CD14-positive monocyte (primary cell): ENCODE measurements around the gene CDKAL1. TPM values are rescaled to one million over a fixed set of nuclear protein-coding genes. Genes with fewer than 3 reads are reported as not detected.

Source experiments
- DNase-seq, 3 donors: peaks; one replicate each; pipeline ENCODE4 v3.0.0-alpha.2; 2011 to 2022
- H2AFZ ChIP-seq: 2 replicates; pipeline ENCODE4 v1.6.0; 2012; ENCODE audit warnings: mild to moderate bottlenecking, low read depth, low read length, inconsistent platforms; ENCODE audit not compliant: insufficient read depth, poor library complexity, severe bottlenecking
- H3K27ac ChIP-seq, 2 donors: 1 replicate in 1 of 2; 2 replicates in 1 of 2; pipeline ENCODE4 v1.5.1; 2012 to 2013; ENCODE audit warnings: low read length in 2 of 2, control low read depth in 1 of 2, inconsistent platforms in 1 of 2, low read depth in 1 of 2, mild to moderate bottlenecking in 1 of 2
- H3K27me3 ChIP-seq, 2 donors: one replicate each; pipeline versions ENCODE4 v1.6.0 to v1.6.1; 2011 to 2013; ENCODE audit warnings: low read length in 2 of 2; ENCODE audit not compliant: control insufficient read depth in 2 of 2, insufficient read depth in 2 of 2
- H3K36me3 ChIP-seq, 2 donors: replicated peaks in 1 of 2; 1 replicate in 1 of 2; 2 replicates in 1 of 2; pipeline versions ENCODE4 v1.5.1 to v1.6.1; 2012 to 2013; ENCODE audit warnings: low read length in 2 of 2, control low read depth in 1 of 2, inconsistent platforms in 1 of 2, mild to moderate bottlenecking in 1 of 2; ENCODE audit not compliant: insufficient read depth in 2 of 2, control insufficient read depth in 1 of 2
- H3K4me1 ChIP-seq, 2 donors: 1 replicate in 1 of 2; 2 replicates in 1 of 2; pipeline versions ENCODE4 v1.5.1 to v1.6.1; 2012 to 2013; ENCODE audit warnings: low read length in 2 of 2, control low read depth in 1 of 2, inconsistent platforms in 1 of 2, mild to moderate bottlenecking in 1 of 2, moderate library complexity in 1 of 2; ENCODE audit not compliant: insufficient read depth in 2 of 2, control insufficient read depth in 1 of 2
- H3K4me2 ChIP-seq: replicated peaks from 2 replicates; pipeline ENCODE3; 2012; ENCODE audit warnings: low read length, moderate library complexity, mild to moderate bottlenecking; ENCODE audit not compliant: poor library complexity, severe bottlenecking; ENCODE audit errors: extremely low read depth
- H3K4me3 ChIP-seq, 3 experiments: fragments of 200-600 bp in 1 of 3; sonication (generic) in 1 of 3; replicated peaks in 1 of 3; 1 replicate in 2 of 3; 2 replicates in 1 of 3; pipeline ENCODE4 v1.5.1; 2011 to 2013; ENCODE audit warnings: low read length in 3 of 3, mild to moderate bottlenecking in 3 of 3, control low read depth in 2 of 3, low read depth in 2 of 3, inconsistent platforms in 1 of 3, moderate library complexity in 1 of 3
- H3K79me2 ChIP-seq: 2 replicates; pipeline ENCODE4 v1.6.0; 2012; ENCODE audit warnings: mild to moderate bottlenecking, control low read depth, inconsistent platforms, low read length, moderate library complexity; ENCODE audit not compliant: insufficient read depth
- H3K9ac ChIP-seq: 2 replicates; pipeline ENCODE4 v1.6.0; 2017; ENCODE audit warnings: low read length, mild to moderate bottlenecking; ENCODE audit not compliant: insufficient read depth, poor library complexity, severe bottlenecking
- H3K9me3 ChIP-seq, 2 donors: replicated peaks in 1 of 2; 1 replicate in 1 of 2; 2 replicates in 1 of 2; pipeline versions ENCODE4 v1.5.1 to v1.6.1; 2012 to 2013; ENCODE audit warnings: low read length in 2 of 2, control low read depth in 1 of 2; ENCODE audit not compliant: control insufficient read depth in 1 of 2, insufficient read depth in 1 of 2
- H4K20me1 ChIP-seq: 2 replicates; pipeline ENCODE4 v1.6.0; 2012; ENCODE audit warnings: mild to moderate bottlenecking, low read length, control low read depth, moderate library complexity; ENCODE audit not compliant: insufficient read depth
- H3K27ac Mint-ChIP-seq, 7 donors: one replicate each; pipeline ENCODE4 v1.8.0; 2020; ENCODE audit warnings: mild to moderate bottlenecking in 7 of 7, mixed read lengths in 7 of 7, moderate library complexity in 6 of 7, inconsistent platforms in 2 of 7
- H3K27me3 Mint-ChIP-seq, 3 donors: one replicate each; pipeline ENCODE4 v1.8.0; 2021 to 2022; ENCODE audit warnings: low read depth in 3 of 3, mild to moderate bottlenecking in 3 of 3, mixed read lengths in 3 of 3, moderate library complexity in 3 of 3, inconsistent platforms in 1 of 3
- H3K36me3 Mint-ChIP-seq, 2 donors: one replicate each; pipeline ENCODE4 v1.8.0; 2020; ENCODE audit warnings: mixed read lengths in 2 of 2, inconsistent platforms in 1 of 2, mild to moderate bottlenecking in 1 of 2
- H3K4me1 Mint-ChIP-seq: one replicate; pipeline ENCODE4 v1.8.0; 2020; ENCODE audit warnings: mild to moderate bottlenecking, mixed read lengths
- H3K4me3 Mint-ChIP-seq, 2 donors: one replicate each; pipeline ENCODE4 v1.8.0; 2020; ENCODE audit warnings: mild to moderate bottlenecking in 2 of 2, mixed read lengths in 2 of 2, moderate library complexity in 1 of 2
- H3K9me3 Mint-ChIP-seq, 7 donors: one replicate each; pipeline ENCODE4 v1.8.0; 2020 to 2022; ENCODE audit warnings: mixed read lengths in 7 of 7, mild to moderate bottlenecking in 6 of 7, moderate library complexity in 6 of 7, inconsistent platforms in 2 of 7
- WGBS: methylation state at CpG from one replicate; pipeline ENCODE4 v1.1.5; 2013; ENCODE audit warnings: missing lambda C conversion rate; ENCODE audit not compliant: insufficient coverage; 5-methylcytosine and 5-hydroxymethylcytosine counted together
- intact Hi-C, 2 donors: fragments of 100-400 bp; cut with micrococcal nuclease; formaldehyde crosslinking; loops; one replicate each; pipeline versions ENCODE4 v1.15.0 to v1.15.1; 2023
- polyA plus RNA-seq, 3 donors: library from polyadenylated mRNA; depleted of rRNA in 1 of 3; unstranded in 2 of 3; stranded (reverse) in 1 of 3; fragments of 300-500 nt in 2 of 3; fragments of >200 nt in 1 of 3; fragmentation: Illumina TruSeq in 2 of 3; gene quantifications; 1 replicate in 2 of 3; 2 replicates in 1 of 3; pipeline ENCODE4 v1.2.3, GENCODE V29; 2012 to 2021
- TF ChIP-seq, protein P1 (sequence below): fragments of 200-600 bp; IDR thresholded peaks from one replicate; pipeline ENCODE4 v1.8.0; 2022; ENCODE audit warnings: antibody characterized with exemption, mild to moderate bottlenecking

Gene CDKAL1
- polyA plus RNA-seq, 3 donors, result 3.2 to 12.4 (median 8.3) TPM

DNA sequence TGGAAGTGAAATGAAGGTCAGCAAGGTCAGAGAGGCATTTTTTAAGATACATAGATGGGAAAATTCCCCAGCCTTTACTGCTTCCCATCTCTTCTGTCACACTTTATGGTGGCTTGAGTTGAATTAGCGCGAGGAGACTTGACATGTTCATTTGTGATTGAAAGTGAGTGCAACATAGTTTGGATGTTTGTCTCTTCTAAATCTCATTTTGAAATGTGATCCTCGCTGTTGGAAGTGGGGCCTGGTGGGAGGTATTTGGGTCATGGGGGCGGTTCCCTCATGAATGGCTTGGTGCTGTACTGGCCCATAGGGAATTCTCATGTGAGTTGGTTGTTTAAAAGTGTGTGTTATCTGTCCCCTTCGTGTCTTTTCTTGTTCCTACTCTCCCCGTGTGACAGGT, 237.2 kb downstream of the CDKAL1 start:
- intact Hi-C loops, result no loop called here
- no peaks in the 10 kb centered on the region for H3K9me3 Mint-ChIP-seq
- no peak overlapping the region for H2AFZ ChIP-seq
- no peaks in the 10 kb centered on the region for H3K9me3 ChIP-seq
- no peak overlapping the region for H3K9ac ChIP-seq
- no peak overlapping the region for H3K4me3 ChIP-seq
- DNase-seq, result no peak
- H3K36me3 ChIP-seq, result peaks cover 0 to 3% of the 10 kb centered on the region in 2 donors
- no peak overlapping the region for H3K27ac ChIP-seq
- 100% methylated on average over 2 of the region's 6 CpGs for WGBS
- peaks cover 9 to 17% of the 10 kb centered on the region in 2 donors for H3K36me3 Mint-ChIP-seq
- no peaks in the 10 kb centered on the region for H3K27me3 Mint-ChIP-seq
- H3K79me2 ChIP-seq, result no peaks in the 10 kb centered on the region
- no peaks in the 10 kb centered on the region for H4K20me1 ChIP-seq
- H3K4me1 ChIP-seq, result no peaks in the 10 kb centered on the region
- H3K27me3 ChIP-seq, result no peaks in the 10 kb centered on the region
- no peak overlapping the region for H3K4me3 Mint-ChIP-seq
- no peak overlapping the region for H3K27ac Mint-ChIP-seq
- H3K4me2 ChIP-seq, result no peak overlapping the region
- TF ChIP-seq, protein P1, sequence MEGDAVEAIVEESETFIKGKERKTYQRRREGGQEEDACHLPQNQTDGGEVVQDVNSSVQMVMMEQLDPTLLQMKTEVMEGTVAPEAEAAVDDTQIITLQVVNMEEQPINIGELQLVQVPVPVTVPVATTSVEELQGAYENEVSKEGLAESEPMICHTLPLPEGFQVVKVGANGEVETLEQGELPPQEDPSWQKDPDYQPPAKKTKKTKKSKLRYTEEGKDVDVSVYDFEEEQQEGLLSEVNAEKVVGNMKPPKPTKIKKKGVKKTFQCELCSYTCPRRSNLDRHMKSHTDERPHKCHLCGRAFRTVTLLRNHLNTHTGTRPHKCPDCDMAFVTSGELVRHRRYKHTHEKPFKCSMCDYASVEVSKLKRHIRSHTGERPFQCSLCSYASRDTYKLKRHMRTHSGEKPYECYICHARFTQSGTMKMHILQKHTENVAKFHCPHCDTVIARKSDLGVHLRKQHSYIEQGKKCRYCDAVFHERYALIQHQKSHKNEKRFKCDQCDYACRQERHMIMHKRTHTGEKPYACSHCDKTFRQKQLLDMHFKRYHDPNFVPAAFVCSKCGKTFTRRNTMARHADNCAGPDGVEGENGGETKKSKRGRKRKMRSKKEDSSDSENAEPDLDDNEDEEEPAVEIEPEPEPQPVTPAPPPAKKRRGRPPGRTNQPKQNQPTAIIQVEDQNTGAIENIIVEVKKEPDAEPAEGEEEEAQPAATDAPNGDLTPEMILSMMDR, result no peak
- H3K4me1 Mint-ChIP-seq, result no peaks in the 10 kb centered on the region

DNA sequence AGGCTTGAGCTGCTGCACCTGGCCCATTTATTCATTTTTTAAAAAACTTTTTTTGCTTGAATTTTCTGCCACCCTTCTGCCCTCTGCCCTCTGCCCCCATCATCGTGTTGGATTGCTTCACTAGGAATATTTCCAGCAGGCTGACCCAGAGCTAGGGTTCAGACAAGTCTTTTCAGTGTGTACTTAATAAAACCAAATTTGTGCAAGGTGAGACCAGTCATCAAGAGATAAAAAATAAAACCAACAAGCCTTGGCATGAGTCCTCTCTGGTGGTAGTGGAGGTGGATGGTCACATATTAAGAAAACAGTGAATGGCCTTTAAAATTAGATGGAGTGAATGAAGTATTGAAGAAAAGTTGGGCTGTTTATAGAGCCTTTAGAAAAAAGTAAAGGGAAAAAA, 239.6 kb downstream of the CDKAL1 start:
- Histone ChIP-seq H3K4me3 (no peak overlapping the region), H3K36me3 (peaks cover 0 to 3% of the 10 kb centered on the region in 2 donors), H3K9ac (no peak overlapping the region), H3K4me1 (no peaks in the 10 kb centered on the region), H3K79me2 (no peaks in the 10 kb centered on the region), H3K27me3 (no peaks in the 10 kb centered on the region), H3K9me3 (no peaks in the 10 kb centered on the region), H3K4me2 (no peak overlapping the region), H4K20me1 (no peaks in the 10 kb centered on the region), H3K27ac (no peak overlapping the region), H2AFZ (no peak overlapping the region)
- no CpG with 5 or more reads among the region's 1 CpG for WGBS
- peaks cover 3% of the 10 kb centered on the region for H3K4me1 Mint-ChIP-seq
- H3K36me3 Mint-ChIP-seq, result peaks cover 12 to 13% of the 10 kb centered on the region in 2 donors
- TF ChIP-seq, protein P1, result no peak
- intact Hi-C loops, result no loop called here
- H3K9me3 Mint-ChIP-seq, result peaks cover 0 to 2% (median 0%) of the 10 kb centered on the region in 7 donors
- no peak overlapping the region for H3K27ac Mint-ChIP-seq
- H3K27me3 Mint-ChIP-seq, result no peaks in the 10 kb centered on the region
- no peak for DNase-seq
- H3K4me3 Mint-ChIP-seq, result no peak overlapping the region
